Left ventricle myocardium inferior (tissue), 1 donor: ENCODE measurements around the gene ONECUT3. TPM values are rescaled to one million over a fixed set of nuclear protein-coding genes. Genes with fewer than 3 reads are reported as not detected.

Source experiments
- DNase-seq: peaks from one replicate; pipeline ENCODE4 v3.0.0-alpha.2; 2020
- H3K27ac ChIP-seq: fragments of 200-600 bp; replicated peaks from 2 replicates; pipeline ENCODE4 v1.8.0; 2021
- H3K27me3 ChIP-seq: fragments of 200-600 bp; 2 replicates; pipeline ENCODE4 v1.8.0; 2021; ENCODE audit warnings: low read depth
- H3K36me3 ChIP-seq: fragments of 200-600 bp; 2 replicates; pipeline ENCODE4 v1.8.0; 2021
- H3K4me1 ChIP-seq: fragments of 200-600 bp; 2 replicates; pipeline ENCODE4 v1.8.0; 2021
- H3K4me3 ChIP-seq: fragments of 200-600 bp; 2 replicates; pipeline ENCODE4 v1.8.0; 2021; ENCODE audit warnings: mild to moderate bottlenecking, moderate library complexity
- H3K9me3 ChIP-seq: fragments of 200-600 bp; replicated peaks from 2 replicates; pipeline ENCODE4 v1.8.0; 2021
- intact Hi-C: fragments of 100-400 bp; cut with micrococcal nuclease; formaldehyde crosslinking; loops from one replicate; pipeline ENCODE4 v1.11.0; 2022
- total RNA-seq: library from RNA; stranded (reverse); fragmentation: NEBNext Ultra II Directional; extraction: Animal tissue kit (Norgen Biotek cat#: 25700); gene quantifications from one replicate; pipeline ENCODE4 v1.2.1, GENCODE V29; 2021
- TF ChIP-seq, protein P1 (sequence below): fragments of 200-600 bp; IDR thresholded peaks from 2 replicates; pipeline ENCODE4 v1.8.0; 2021; ENCODE audit warnings: antibody characterized with exemption, mild to moderate bottlenecking, borderline replicate concordance
- donor health status: DM: no; HTN: yes; CAD: no; lungs with severe emphysema.

Gene ONECUT3
- total RNA-seq, 1 donor from 2014 or later: not detected

DNA sequence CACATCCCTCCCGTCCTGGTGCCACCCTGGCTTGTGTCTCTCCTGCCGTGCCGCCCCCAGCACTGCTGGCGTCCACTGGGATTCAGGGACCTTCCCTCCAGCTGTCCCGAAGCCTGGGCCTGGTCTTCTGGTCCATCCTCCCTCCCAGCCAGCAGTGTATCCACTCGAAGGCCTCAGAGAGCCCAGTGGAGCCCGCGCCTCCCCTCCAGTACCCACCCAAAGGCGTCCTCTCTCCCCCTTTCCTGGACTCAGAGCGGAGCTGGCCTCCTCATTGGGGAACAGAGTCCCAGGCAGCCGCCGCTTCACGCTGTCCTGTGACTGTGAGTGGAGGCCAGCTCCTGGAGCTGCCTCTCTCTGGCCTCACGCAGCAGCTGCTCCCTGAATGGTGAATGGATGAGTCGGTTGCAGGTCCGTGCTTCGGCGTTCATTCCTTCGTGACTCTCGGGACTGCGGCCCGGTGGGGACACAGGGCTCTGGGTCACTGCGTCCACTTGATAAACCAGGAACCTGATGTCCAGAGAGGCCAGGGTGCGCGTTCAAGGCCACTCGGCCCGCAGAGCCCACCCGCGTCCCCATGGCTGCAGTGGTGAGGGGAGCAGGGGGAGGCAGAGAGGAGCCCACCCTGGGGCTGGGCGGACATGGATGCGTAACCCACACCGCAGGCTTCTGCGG is 12.1 kb downstream of the ONECUT3 start:
- Histone ChIP-seq H3K4me1 (peaks cover 3% of the 10 kb centered on the region), H3K4me3 (no peak overlapping the region), H3K9me3 (peaks cover 5% of the 10 kb centered on the region), H3K36me3 (no peaks in the 10 kb centered on the region), H3K27me3 (peaks cover 100% of the 10 kb centered on the region), H3K27ac (no peak overlapping the region)
- intact Hi-C loops: loop anchor here (10.0 kb wide), 1 partner anchor 221 kb away; no protein-coding TSS in a partner anchor
- TF ChIP-seq, protein P1, sequence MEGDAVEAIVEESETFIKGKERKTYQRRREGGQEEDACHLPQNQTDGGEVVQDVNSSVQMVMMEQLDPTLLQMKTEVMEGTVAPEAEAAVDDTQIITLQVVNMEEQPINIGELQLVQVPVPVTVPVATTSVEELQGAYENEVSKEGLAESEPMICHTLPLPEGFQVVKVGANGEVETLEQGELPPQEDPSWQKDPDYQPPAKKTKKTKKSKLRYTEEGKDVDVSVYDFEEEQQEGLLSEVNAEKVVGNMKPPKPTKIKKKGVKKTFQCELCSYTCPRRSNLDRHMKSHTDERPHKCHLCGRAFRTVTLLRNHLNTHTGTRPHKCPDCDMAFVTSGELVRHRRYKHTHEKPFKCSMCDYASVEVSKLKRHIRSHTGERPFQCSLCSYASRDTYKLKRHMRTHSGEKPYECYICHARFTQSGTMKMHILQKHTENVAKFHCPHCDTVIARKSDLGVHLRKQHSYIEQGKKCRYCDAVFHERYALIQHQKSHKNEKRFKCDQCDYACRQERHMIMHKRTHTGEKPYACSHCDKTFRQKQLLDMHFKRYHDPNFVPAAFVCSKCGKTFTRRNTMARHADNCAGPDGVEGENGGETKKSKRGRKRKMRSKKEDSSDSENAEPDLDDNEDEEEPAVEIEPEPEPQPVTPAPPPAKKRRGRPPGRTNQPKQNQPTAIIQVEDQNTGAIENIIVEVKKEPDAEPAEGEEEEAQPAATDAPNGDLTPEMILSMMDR: no peak
- DNase-seq: no peak

DNA sequence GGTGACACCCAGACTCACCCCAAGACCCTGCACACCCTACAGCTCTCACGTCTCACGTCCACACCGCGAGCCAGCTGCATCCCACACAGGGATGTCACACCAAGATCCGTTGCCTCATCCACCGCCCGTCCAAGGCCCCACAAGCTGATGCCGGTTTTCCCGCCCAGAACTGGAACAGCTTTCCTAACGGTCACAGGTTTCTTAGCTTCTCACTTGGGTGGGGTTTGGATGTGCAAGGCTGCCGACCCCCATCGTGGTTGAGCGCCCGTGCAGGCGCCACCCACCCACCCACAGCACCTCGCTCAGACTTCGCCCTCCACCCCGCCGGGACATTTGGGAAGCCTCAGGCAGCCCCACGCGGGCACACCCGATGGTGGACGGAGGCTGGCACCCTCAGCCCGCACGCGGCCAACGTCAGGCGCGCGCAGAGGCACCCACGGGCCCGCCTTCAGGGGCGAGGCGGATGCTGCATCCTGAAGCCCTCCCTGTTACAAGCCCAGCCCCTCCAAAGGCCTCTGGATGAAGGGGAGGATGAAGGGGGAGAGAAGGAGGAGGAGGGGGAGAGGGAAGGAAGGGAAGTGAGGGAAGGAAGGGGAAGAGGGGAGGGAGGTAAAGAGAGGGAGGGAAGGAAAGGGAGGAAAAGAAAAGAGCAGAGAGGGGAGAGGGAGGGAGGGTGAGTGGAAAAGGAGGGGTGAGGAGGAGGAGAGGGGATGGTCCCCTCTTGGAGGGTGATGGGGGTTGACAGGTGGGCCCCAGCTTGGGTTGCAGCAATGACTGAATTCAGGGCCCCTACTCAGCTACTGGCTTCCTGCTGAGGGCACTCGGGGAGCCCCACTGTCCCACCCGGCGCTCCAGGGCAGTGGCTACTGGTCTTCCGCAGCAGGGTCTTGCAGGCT is 12.8 kb downstream of the ONECUT3 start:
- no peak for DNase-seq

DNA sequence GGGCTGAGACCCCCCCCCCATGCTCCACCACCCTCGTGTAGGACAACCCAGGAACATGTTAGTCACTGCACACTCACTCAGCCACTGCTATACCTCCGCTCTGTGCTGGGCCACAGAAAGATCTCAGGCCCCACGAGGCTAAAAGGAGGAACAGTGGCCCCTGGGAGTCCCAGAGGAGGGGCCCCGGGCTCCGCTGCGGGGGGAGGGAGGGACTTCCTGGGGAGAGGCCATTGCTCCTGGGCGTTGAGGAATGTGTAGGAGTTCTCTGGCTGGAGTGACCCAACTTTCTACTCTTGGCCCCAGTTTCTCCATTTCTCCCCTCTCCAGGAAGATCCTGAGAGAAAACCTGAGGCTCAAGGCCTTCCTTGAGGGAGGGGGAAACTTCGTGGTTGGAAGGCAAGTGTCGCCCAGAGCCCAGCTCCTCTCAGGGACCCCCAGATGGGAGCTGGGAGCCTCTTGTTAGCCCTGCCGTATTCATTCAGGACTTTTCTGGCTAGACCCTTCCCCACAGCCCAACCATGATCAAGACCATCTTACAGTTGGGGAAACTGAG is 13.6 kb downstream of the ONECUT3 start:
- Histone ChIP-seq H3K4me1 (peaks cover 3% of the 10 kb centered on the region), H3K4me3 (no peak overlapping the region), H3K36me3 (no peaks in the 10 kb centered on the region), H3K27me3 (peaks cover 100% of the 10 kb centered on the region), H3K27ac (no peak overlapping the region), H3K9me3 (peaks cover 20% of the 10 kb centered on the region)
- TF ChIP-seq, protein P1: no peak
- no peak for DNase-seq
- intact Hi-C loops: loop anchor here (10.0 kb wide), 1 partner anchor 222 kb away; no protein-coding TSS in a partner anchor

More for the DNA sequence above, 12.8 kb downstream of the ONECUT3 start:
- Histone ChIP-seq H3K27me3 (peaks cover 100% of the 10 kb centered on the region), H3K4me3 (no peak overlapping the region), H3K9me3 (peaks cover 13% of the 10 kb centered on the region), H3K4me1 (peaks cover 3% of the 10 kb centered on the region), H3K27ac (no peak overlapping the region), H3K36me3 (no peaks in the 10 kb centered on the region)
- TF ChIP-seq, protein P1: no peak
- intact Hi-C loops: loop anchor here (10.0 kb wide), 1 partner anchor 221 kb away; no protein-coding TSS in a partner anchor

DNA sequence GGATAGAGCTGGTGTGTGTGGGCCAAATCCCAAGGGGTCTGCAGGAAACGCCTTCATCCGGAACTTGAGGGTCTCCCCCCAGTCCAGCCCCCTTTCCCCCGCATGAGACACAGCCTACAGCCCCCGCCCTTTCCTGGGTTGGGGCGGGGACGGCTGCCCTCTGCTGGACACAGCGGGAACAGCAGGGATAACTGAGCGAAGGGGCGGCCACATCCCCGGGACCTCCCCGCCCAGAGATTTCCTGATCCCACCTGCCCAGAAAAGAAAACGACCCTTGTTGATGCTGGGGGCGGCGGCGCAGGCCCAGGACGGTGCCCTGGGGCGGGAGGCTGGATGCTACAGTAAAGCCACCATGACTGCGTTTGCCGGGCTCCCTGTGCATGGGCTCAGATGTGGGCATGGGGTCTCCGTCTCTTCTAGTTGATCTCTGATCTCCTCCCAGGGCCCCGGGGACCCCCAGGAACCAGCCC is 14.2 kb downstream of the ONECUT3 start:
- Histone ChIP-seq H3K9me3 (peaks cover 26% of the 10 kb centered on the region), H3K27me3 (peaks cover 100% of the 10 kb centered on the region), H3K36me3 (no peaks in the 10 kb centered on the region), H3K4me1 (peaks cover 3% of the 10 kb centered on the region), H3K27ac (no peak overlapping the region), H3K4me3 (no peak overlapping the region)
- DNase-seq: peak; percentile 33
- TF ChIP-seq, protein P1: peak; percentile 95
- intact Hi-C loops: loop anchor here (10.0 kb wide), 1 partner anchor 223 kb away; no protein-coding TSS in a partner anchor

DNA sequence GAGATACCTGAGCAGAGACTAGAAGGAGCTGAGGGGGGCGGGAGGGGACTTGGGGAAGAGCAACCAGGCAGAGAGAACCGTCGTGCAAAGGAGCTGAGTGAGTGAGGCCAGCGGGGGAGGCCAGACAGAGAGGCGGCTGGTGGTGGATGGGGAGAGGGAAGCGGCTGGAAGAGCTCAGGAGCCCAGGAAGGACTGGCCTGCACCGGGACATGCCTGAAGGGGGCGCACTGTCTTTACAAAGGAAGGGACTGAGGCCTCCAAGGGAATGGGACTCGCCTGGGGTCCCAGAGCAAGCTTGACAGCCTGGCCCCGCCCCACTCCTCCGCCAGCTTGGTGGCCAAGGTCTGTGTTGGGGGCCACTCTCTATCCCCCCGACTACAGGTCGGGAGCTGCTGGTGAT is 14.9 kb downstream of the ONECUT3 start:
- TF ChIP-seq, protein P1: no peak
- H3K27me3 ChIP-seq: peaks cover 99% of the 10 kb centered on the region

More for the DNA sequence above, 14.9 kb downstream of the ONECUT3 start:
- Histone ChIP-seq H3K4me3 (no peak overlapping the region), H3K9me3 (peaks cover 26% of the 10 kb centered on the region), H3K36me3 (no peaks in the 10 kb centered on the region), H3K27ac (no peak overlapping the region), H3K4me1 (peaks cover 3% of the 10 kb centered on the region)
- no peak for DNase-seq
- intact Hi-C loops: loop anchor here (10.0 kb wide), 1 partner anchor 223 kb away; no protein-coding TSS in a partner anchor
